Measurements from ENCODE around the gene KDM4C.
"Not testable (repeated sequence)": the region's sequence is repeated elsewhere in the genome, so short reads cannot be mapped to it uniquely, and the experiment has no call there.

The KDM4C gene

GRCh38 chr9:6754861-6755260 is 2.9 kb upstream of the KDM4C start:
- H3K9me3 Mint-ChIP-seq; ATAC-seq (ENCODE audit: low read depth); H3K36me3 Mint-ChIP-seq; H3K27me3 Mint-ChIP-seq; DNase-seq (ENCODE audit: low spot score in 2 of 2); H3K4me3 Mint-ChIP-seq; H3K27ac Mint-ChIP-seq: not testable (repeated sequence)
- H3K4me1 Mint-ChIP-seq: peaks cover 16% of the 10 kb centered on the region

GRCh38 chr9:6757132-6757455 is 679 bp upstream of the KDM4C start:
- Mint-ChIP-seq H3K36me3 (no peaks in the 10 kb centered on the region), H3K27me3 (no peaks in the 10 kb centered on the region), H3K27ac (peak overlapping the region; percentile 100), H3K9me3 (no peaks in the 10 kb centered on the region), H3K4me1 (peaks cover 19% of the 10 kb centered on the region), H3K4me3 (peak overlapping the region; percentile 89)
- ATAC-seq (ENCODE audit: low read depth): no peak
- DNase-seq (ENCODE audit: low spot score in 2 of 2): peak in 1 of 2 donors; percentile 71

DNA sequence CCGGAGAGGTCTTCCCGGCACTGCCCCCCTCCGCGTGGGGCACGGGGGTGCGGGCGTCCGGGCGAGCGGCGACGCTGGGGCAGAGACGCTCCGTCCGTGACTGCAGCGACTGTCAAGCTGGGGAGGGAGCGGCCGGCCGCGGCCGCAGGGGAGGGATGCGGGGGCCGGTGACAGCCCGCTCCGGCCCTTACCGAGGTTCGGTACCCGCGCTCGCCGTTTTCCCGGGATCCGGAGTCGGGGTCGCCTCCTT is 400 bp downstream of the KDM4C start:
- peaks cover 2% of the 10 kb centered on the region for H3K9me3 Mint-ChIP-seq
- no peak for DNase-seq (ENCODE audit: low spot score in 2 of 2)
- H3K27me3 Mint-ChIP-seq: no peaks in the 10 kb centered on the region
- H3K27ac Mint-ChIP-seq: peak overlapping the region; percentile 100
- peak; percentile 3 for ATAC-seq (ENCODE audit: low read depth)
- peaks cover 3% of the 10 kb centered on the region for H3K36me3 Mint-ChIP-seq
- peaks cover 22% of the 10 kb centered on the region for H3K4me1 Mint-ChIP-seq
- H3K4me3 Mint-ChIP-seq: peak overlapping the region; percentile 89

- peaks cover 25% of the 10 kb centered on the region for H3K4me1 Mint-ChIP-seq
- H3K27ac Mint-ChIP-seq: peak overlapping the region; percentile 100
- peaks cover 5% of the 10 kb centered on the region for H3K36me3 Mint-ChIP-seq
- peak; percentile 15 for ATAC-seq (ENCODE audit: low read depth)
- H3K27me3 Mint-ChIP-seq: no peaks in the 10 kb centered on the region
- H3K4me3 Mint-ChIP-seq: peak overlapping the region; percentile 89
- H3K9me3 Mint-ChIP-seq: peaks cover 5% of the 10 kb centered on the region
- peak; percentile 45 to 54 for DNase-seq (ENCODE audit: low spot score in 2 of 2)
Measured at GRCh38 chr9:6758498-6759184, 868 bp downstream of the KDM4C start.

GRCh38 chr9:6759185-6759977 is 1.6 kb downstream of the KDM4C start:
- peaks cover 5% of the 10 kb centered on the region for H3K9me3 Mint-ChIP-seq
- H3K27me3 Mint-ChIP-seq: no peaks in the 10 kb centered on the region
- H3K4me1 Mint-ChIP-seq: peaks cover 30% of the 10 kb centered on the region
- H3K36me3 Mint-ChIP-seq: peaks cover 5% of the 10 kb centered on the region
- DNase-seq (ENCODE audit: low spot score in 2 of 2) (peak; percentile 18 to 25), ATAC-seq (ENCODE audit: low read depth) (no peak)
- H3K27ac Mint-ChIP-seq: peak overlapping the region; percentile 100
- peak overlapping the region; percentile 89 for H3K4me3 Mint-ChIP-seq

GRCh38 chr9:6761306-6761705 is 3.5 kb downstream of the KDM4C start:
- ATAC-seq (ENCODE audit: low read depth) (no peak), DNase-seq (ENCODE audit: low spot score in 2 of 2) (no peak)
- no peaks in the 10 kb centered on the region for H3K27me3 Mint-ChIP-seq

DNA sequence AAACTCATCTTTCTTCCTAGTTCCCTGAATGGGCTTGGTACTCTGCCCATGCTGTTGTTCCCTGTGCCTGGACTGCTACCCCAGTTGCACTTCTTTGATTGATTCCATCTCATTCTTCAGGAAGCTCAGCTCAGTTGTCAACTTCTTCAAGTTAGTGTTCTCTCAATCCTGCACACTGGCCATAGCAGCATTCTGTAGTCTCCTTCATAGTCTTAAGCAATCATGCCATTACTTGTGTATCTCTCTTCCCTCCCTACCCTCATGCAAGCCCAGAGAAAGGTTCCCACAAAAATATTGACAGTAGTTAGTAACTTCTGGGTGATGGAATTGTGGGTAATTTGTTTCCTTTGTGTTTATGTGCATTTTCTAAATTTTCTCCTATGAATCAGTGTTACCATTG is 5.5 kb downstream of the KDM4C start:
- Mint-ChIP-seq H3K4me1 (peaks cover 44% of the 10 kb centered on the region), H3K27me3 (no peaks in the 10 kb centered on the region), H3K27ac (peak overlapping the region; percentile 43), H3K36me3 (peaks cover 7% of the 10 kb centered on the region), H3K4me3 (no peak overlapping the region), H3K9me3 (peaks cover 5% of the 10 kb centered on the region)
- DNase-seq (ENCODE audit: low spot score in 2 of 2): no peak
- ATAC-seq (ENCODE audit: low read depth): no peak

More at GRCh38 chr9:6761306-6761705, 3.5 kb downstream of the KDM4C start:
- H3K9me3 Mint-ChIP-seq: peaks cover 5% of the 10 kb centered on the region
- H3K4me3 Mint-ChIP-seq: no peak overlapping the region
- H3K27ac Mint-ChIP-seq: peak overlapping the region; percentile 40
- peaks cover 40% of the 10 kb centered on the region for H3K4me1 Mint-ChIP-seq
- peaks cover 7% of the 10 kb centered on the region for H3K36me3 Mint-ChIP-seq

GRCh38 chr9:6764011-6764410 is 6.2 kb downstream of the KDM4C start:
- Mint-ChIP-seq H3K4me1 (peaks cover 43% of the 10 kb centered on the region), H3K9me3 (peaks cover 5% of the 10 kb centered on the region), H3K27ac (no peak overlapping the region), H3K27me3 (no peaks in the 10 kb centered on the region), H3K36me3 (peaks cover 7% of the 10 kb centered on the region), H3K4me3 (no peak overlapping the region)
- ATAC-seq (ENCODE audit: low read depth) (no peak), DNase-seq (ENCODE audit: low spot score in 2 of 2) (no peak)

GRCh38 chr9:6764523-6764922 is 6.8 kb downstream of the KDM4C start:
- H3K36me3 Mint-ChIP-seq: peaks cover 7% of the 10 kb centered on the region
- ATAC-seq (ENCODE audit: low read depth) (no peak), DNase-seq (ENCODE audit: low spot score in 2 of 2) (no peak)
- H3K27me3 Mint-ChIP-seq: no peaks in the 10 kb centered on the region
- H3K4me1 Mint-ChIP-seq: peaks cover 47% of the 10 kb centered on the region
- H3K27ac Mint-ChIP-seq: no peak overlapping the region
- H3K9me3 Mint-ChIP-seq: peaks cover 5% of the 10 kb centered on the region
- H3K4me3 Mint-ChIP-seq: no peak overlapping the region

GRCh38 chr9:6764950-6765349 is 7.2 kb downstream of the KDM4C start:
- Mint-ChIP-seq H3K36me3 (peaks cover 7% of the 10 kb centered on the region), H3K27me3 (no peaks in the 10 kb centered on the region), H3K4me3 (no peak overlapping the region), H3K9me3 (peaks cover 5% of the 10 kb centered on the region), H3K27ac (no peak overlapping the region), H3K4me1 (peaks cover 46% of the 10 kb centered on the region)
- no peak for ATAC-seq (ENCODE audit: low read depth)
- no peak for DNase-seq (ENCODE audit: low spot score in 2 of 2)

GRCh38 chr9:6765396-6765795 is 7.6 kb downstream of the KDM4C start:
- ATAC-seq (ENCODE audit: low read depth) (no peak), DNase-seq (ENCODE audit: low spot score in 2 of 2) (no peak)

DNA sequence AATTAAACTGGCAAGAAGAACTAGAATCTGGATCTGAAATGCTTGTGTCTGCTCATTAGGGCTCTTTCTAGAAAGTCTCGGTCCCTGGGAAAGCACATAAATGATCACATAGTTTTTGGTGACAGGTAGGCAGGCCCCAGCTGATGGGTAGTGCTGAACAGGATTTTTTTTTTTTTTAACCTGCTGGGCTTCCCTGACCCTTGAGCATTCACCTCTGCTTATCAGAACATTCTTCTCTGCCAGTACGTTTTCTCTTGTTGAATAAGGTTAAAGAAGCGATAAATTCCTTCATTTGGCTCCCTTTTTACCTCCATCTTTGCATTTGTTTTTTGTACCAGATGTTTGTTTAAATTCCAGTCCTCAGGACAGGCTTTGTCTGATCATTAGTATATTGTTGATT is 8.8 kb downstream of the KDM4C start:
- no peaks in the 10 kb centered on the region for H3K27me3 Mint-ChIP-seq
- DNase-seq (ENCODE audit: low spot score in 2 of 2) (no peak), ATAC-seq (ENCODE audit: low read depth) (no peak)
- no peak overlapping the region for H3K27ac Mint-ChIP-seq
- peaks cover 34% of the 10 kb centered on the region for H3K4me1 Mint-ChIP-seq
- no peak overlapping the region for H3K4me3 Mint-ChIP-seq
- H3K9me3 Mint-ChIP-seq: peaks cover 5% of the 10 kb centered on the region
- H3K36me3 Mint-ChIP-seq: peaks cover 7% of the 10 kb centered on the region

More at GRCh38 chr9:6765396-6765795, 7.6 kb downstream of the KDM4C start:
- H3K27me3 Mint-ChIP-seq: no peaks in the 10 kb centered on the region
- peaks cover 5% of the 10 kb centered on the region for H3K9me3 Mint-ChIP-seq
- no peak overlapping the region for H3K4me3 Mint-ChIP-seq
- H3K36me3 Mint-ChIP-seq: peaks cover 7% of the 10 kb centered on the region
- peaks cover 43% of the 10 kb centered on the region for H3K4me1 Mint-ChIP-seq
- no peak overlapping the region for H3K27ac Mint-ChIP-seq

DNA sequence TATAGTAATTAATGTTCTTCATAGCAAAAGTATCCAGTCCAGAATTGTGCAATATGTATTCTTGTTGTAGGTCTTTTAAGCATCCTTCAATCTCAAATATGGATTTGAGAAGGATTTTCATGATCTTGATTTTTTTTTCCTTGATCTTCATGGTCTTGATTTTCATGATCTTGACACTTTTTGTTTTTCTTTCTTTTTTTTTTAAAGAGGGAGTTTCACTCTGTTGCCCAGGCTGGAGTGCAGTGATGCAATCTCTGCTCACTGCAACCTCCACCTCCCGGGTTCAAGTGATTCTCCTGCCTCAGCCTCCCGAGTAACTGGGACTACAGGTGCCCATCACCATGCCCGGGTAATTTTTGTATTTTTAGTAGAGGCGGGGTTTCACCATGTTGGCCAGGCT is 10.8 kb downstream of the KDM4C start:
- not testable (repeated sequence) for H3K27me3 Mint-ChIP-seq; H3K27ac Mint-ChIP-seq; DNase-seq (ENCODE audit: low spot score in 2 of 2); H3K36me3 Mint-ChIP-seq; H3K9me3 Mint-ChIP-seq; H3K4me3 Mint-ChIP-seq; ATAC-seq (ENCODE audit: low read depth)
- peaks cover 25% of the 10 kb centered on the region for H3K4me1 Mint-ChIP-seq

DNA sequence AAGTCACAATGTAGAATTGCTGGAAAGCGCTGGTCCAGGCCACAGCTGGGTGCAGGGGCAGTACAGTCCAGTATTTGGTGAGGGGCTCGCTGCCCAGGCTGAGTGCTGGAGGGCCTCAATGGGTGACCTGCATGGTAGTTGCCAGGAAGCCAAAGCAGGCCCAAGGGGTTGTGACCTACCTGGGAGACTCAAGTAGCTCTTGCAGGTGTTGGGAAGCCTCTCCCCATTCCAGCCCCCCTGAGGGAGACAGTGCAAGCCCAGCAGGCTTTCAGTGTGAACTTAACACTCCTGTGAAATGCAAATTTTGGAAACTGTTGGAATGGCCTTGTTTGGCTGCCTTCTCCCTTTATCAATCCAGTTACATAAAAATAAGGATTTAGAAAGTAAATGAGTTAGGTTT is 13.9 kb downstream of the KDM4C start:
- Mint-ChIP-seq H3K4me1 (peaks cover 9% of the 10 kb centered on the region), H3K4me3 (no peak overlapping the region), H3K9me3 (no peaks in the 10 kb centered on the region), H3K27me3 (no peaks in the 10 kb centered on the region), H3K27ac (no peak overlapping the region), H3K36me3 (no peaks in the 10 kb centered on the region)
- no peak for DNase-seq (ENCODE audit: low spot score in 2 of 2)
- no peak for ATAC-seq (ENCODE audit: low read depth)
